HAP-1 (cell line): ENCODE results near the gene STX12.
A peak's percentile ranks its signal among the peaks of the same experiment; 100 is the strongest.
"Not testable (repeated sequence)": the region's sequence is repeated elsewhere in the genome, so short reads cannot be mapped to it uniquely, and the experiment has no call there.

Experiments used
- DNase-seq, 2 experiments: peaks; one replicate each; pipeline ENCODE4 v3.0.0-alpha.2; 2016 to 2020; ENCODE audit warnings: low spot score in 2 of 2
- H3K27me3 ChIP-seq: fragments of 250-450 bp; sonication (Bioruptor Pico); 2 replicates; pipeline ENCODE4 v1.5.1; 2020; ENCODE audit warnings: low read depth, mild to moderate bottlenecking, moderate library complexity
- H3K36me3 ChIP-seq: fragments of 250-450 bp; sonication (Bioruptor Pico); replicated peaks from 2 replicates; pipeline ENCODE4 v1.5.1; 2020; ENCODE audit warnings: mild to moderate bottlenecking
- H3K4me1 ChIP-seq: fragments of 250-450 bp; sonication (Bioruptor Pico); 2 replicates; pipeline ENCODE4 v1.5.1; 2020; ENCODE audit warnings: mild to moderate bottlenecking
- H3K4me3 ChIP-seq: fragments of 250-450 bp; sonication (Bioruptor Pico); 2 replicates; pipeline ENCODE4 v1.5.1; 2020; ENCODE audit warnings: mild to moderate bottlenecking, moderate library complexity
- H3K9me3 ChIP-seq: fragments of 250-450 bp; sonication (Bioruptor Pico); 2 replicates; pipeline ENCODE4 v1.5.1; 2020; ENCODE audit warnings: mild to moderate bottlenecking, moderate library complexity
- in situ Hi-C: fragments of 300-500 bp; cut with MboI; formaldehyde crosslinking; loops from 3 replicates; pipeline ENCODE4 v1.14.3; 2020; ENCODE audit warnings: low sequenced_read_pairs, inconsistent platforms, mixed read lengths

The STX12 gene

DNA sequence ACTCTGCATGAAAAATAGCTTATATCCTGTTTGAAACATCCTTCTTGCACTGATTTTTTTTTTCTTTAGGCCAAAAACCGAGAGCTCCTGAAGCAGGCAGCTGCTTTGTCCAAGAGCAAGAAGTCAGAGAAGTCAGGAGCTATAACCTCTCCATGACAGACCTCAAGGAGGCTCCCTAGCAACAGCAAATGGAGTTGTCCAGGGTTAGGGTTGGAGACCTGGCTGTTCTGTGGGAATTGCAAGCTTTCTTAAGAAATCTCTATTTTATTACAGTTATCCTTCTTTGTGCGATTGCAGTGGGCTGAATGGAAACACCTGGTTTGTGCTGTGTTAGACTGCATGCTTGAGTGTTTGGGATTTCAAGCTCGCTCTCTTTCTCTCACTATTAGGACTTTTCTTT is 12.6 kb upstream of the STX12 start:
- Histone ChIP-seq H3K36me3 (peaks cover 13% of the 10 kb centered on the region), H3K27me3 (no peaks in the 10 kb centered on the region), H3K4me1 (no peaks in the 10 kb centered on the region), H3K4me3 (no peak overlapping the region), H3K9me3 (no peaks in the 10 kb centered on the region)
- no peak for DNase-seq
- in situ Hi-C loops: no loop called here

DNA sequence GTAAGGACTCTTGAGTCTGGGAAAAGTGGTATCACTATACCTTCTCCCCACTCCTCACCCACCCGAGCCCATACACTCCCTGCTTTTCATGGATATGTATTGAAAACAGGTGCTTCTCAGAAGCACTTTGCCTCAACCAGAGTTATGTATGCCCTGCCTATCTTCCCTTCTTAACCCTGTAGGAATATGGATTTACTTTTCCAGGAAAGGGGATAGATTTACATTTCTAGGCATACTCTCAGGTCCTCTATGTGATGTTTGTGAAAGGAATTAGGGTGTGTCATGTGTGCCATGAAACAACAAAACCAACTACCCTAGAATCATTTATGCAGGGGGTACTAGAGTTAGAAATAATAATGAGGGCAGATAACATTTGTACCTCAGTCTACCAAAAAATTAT is 11.0 kb upstream of the STX12 start:
- Histone ChIP-seq H3K36me3 (peaks cover 4% of the 10 kb centered on the region), H3K4me3 (no peak overlapping the region), H3K9me3 (no peaks in the 10 kb centered on the region), H3K4me1 (no peaks in the 10 kb centered on the region), H3K27me3 (no peaks in the 10 kb centered on the region)
- in situ Hi-C loops: no loop called here
- no peak for DNase-seq

GRCh38 chr1:27763358-27763757 is 9.7 kb upstream of the STX12 start:
- Histone ChIP-seq H3K9me3 (no peaks in the 10 kb centered on the region), H3K27me3 (no peaks in the 10 kb centered on the region), H3K4me3 (no peak overlapping the region), H3K36me3 (peaks cover 4% of the 10 kb centered on the region), H3K4me1 (no peaks in the 10 kb centered on the region)
- no peak for DNase-seq
- in situ Hi-C loops: no loop called here

DNA sequence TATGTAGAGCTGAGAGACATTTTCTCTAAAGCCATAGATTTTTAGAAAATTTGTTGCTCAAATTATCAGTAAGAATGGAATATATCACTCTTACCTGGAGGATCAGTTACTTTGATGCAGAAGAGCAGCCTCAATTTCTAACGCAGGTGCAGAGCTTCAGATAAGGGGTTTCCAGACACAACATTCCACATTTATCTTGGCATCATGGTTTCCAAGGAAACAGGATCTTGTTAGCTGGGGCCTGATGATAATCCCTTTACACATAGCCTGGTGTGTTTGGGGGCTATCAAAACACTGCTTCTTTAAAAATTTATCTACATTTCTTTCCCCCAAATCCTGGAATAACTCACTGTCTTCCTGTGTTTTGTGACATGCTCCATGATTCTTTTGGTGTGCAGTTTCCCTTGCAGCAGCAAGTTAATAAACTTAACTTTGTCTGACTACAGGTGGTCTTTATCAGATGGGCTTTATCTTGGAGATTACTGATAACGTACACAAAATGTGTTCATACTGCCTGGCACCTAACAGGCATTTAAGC is 2.7 kb upstream of the STX12 start:
- no peaks in the 10 kb centered on the region for H3K4me1 ChIP-seq
- no peaks in the 10 kb centered on the region for H3K27me3 ChIP-seq
- H3K9me3 ChIP-seq: no peaks in the 10 kb centered on the region
- in situ Hi-C loops: no loop called here
- DNase-seq: no peak
- no peaks in the 10 kb centered on the region for H3K36me3 ChIP-seq
- H3K4me3 ChIP-seq: no peak overlapping the region

DNA sequence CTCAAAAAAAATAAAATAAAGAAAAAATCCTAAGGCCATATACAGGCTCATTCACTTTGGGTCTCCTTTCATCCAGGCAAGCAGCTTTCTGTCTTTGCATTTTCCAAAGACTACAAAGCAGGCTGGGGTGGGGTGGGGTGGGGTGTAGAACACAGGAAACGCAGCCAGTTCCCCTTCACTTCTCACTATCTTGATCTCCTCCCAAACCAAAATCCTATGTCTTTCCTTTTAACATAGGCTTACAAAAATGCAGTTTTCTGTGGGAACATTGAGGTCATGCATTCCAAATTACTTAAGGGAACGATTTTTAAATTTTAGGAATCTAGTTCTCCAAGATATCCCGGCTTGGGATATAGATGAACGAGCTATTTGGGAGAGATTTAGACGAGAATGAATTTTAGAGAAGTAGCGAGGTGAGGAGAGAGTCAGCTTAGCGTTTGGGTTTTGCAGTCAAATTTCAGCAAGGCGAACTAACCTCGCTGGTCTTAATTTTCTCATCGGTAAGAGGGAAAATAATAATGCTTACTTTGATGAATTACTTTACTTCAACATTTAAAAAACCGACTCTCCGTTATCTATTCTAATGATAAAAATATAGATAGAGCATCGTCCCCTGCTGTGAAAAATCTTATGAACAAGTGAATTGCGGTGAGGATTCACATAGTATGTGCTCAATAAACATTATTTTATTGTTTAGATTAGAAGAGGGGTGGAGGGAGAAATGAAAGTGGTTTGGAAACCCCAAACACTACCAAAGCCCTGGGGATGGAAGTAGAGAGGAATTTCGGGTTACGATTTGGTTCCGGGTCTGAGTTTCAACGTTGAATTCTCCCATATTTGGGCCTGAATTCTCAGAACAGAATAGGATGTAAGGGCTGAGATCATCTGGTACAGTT is 735 bp upstream of the STX12 start:
- Histone ChIP-seq H3K36me3 (no peaks in the 10 kb centered on the region; the same call in 1 of the 2 replicates), H3K4me3 (peak overlapping the region; percentile 93)

GRCh38 chr1:27773826-27774445 is 917 bp downstream of the STX12 start:
- Histone ChIP-seq H3K36me3 (no peaks in the 10 kb centered on the region; the same call in 1 of the 2 replicates), H3K9me3 (no peaks in the 10 kb centered on the region), H3K4me3 (peak overlapping the region; percentile 93), H3K4me1 (no peaks in the 10 kb centered on the region), H3K27me3 (no peaks in the 10 kb centered on the region)
- no peak for DNase-seq
- in situ Hi-C loops: no loop called here

More for the DNA sequence above, 735 bp upstream of the STX12 start:
- no peaks in the 10 kb centered on the region for H3K4me1 ChIP-seq
- no peaks in the 10 kb centered on the region for H3K9me3 ChIP-seq
- H3K27me3 ChIP-seq: no peaks in the 10 kb centered on the region
- in situ Hi-C loops: no loop called here
- no peak for DNase-seq

DNA sequence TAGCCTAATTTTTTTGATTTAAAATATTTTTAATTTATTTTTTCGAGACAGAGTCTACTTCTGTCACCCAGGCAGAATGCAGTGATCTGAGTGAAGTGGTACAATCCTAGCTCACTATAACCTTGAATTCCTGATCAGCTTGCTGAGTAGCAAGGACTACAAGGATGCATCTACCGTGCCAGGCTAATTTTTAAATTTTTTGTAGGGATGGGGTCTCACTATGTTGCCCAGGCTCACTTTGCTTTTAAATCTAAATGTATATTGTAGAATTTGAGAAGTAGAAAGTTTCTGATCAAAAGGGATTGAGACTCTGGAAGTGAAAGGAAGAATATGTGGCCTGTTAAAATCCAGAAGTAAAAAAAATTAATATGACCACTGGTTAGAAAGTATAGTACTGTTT is 1.6 kb downstream of the STX12 start:
- H3K36me3 ChIP-seq: no peaks in the 10 kb centered on the region; the same call in 1 of the 2 replicates
- DNase-seq: no peak
- no peaks in the 10 kb centered on the region for H3K4me1 ChIP-seq
- no peaks in the 10 kb centered on the region for H3K27me3 ChIP-seq
- in situ Hi-C loops: no loop called here
- H3K9me3 ChIP-seq: no peaks in the 10 kb centered on the region
- H3K4me3 ChIP-seq: no peak overlapping the region

DNA sequence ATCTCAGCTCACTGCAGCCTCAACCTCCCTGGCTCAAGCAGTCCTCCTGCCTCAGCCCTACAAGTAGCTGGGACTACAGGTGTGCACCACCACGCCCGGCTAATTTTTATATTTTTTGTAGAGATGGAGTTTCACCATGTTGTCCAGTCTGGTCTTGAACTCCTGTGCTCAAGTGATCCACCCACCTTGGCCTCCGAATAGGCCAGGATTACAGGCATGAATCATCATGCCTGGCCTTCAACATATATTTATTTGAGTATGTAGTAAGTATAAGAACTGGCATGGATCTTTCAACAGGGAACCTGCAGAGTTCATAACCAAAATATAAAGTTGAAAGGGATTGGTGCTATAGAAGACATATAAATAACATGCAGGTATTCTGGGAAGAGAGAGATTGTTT is 2.3 kb downstream of the STX12 start:
- H3K9me3 ChIP-seq, H3K4me1 ChIP-seq, DNase-seq, H3K27me3 ChIP-seq, H3K36me3 ChIP-seq, H3K4me3 ChIP-seq, in situ Hi-C loops: not testable (repeated sequence)

GRCh38 chr1:27776276-27776675 is 3.3 kb downstream of the STX12 start:
- H3K36me3 ChIP-seq, H3K4me3 ChIP-seq, H3K4me1 ChIP-seq, DNase-seq, H3K9me3 ChIP-seq, H3K27me3 ChIP-seq, in situ Hi-C loops: not testable (repeated sequence)

DNA sequence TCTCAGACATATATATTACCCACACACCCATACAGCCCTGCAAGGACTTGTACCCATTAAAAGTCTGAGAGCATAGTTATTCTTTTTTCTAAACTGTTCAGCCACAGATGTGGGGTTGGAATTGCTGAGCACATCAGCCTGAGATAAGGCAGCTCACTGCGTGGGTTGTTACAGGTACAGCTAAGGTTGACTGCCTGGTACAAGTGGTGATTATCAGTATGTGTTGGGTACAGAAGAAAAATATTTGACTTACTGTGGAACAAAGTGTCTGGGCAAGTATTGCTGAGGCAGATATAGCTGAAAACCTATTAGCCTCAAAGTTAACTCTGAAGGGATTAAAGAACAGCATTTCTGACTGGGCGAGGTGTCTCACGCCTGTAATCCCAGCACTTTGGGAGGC is 5.0 kb downstream of the STX12 start:
- Histone ChIP-seq H3K4me3 (no peak overlapping the region), H3K4me1 (no peaks in the 10 kb centered on the region), H3K36me3 (no peaks in the 10 kb centered on the region; the same call in 1 of the 2 replicates), H3K27me3 (no peaks in the 10 kb centered on the region), H3K9me3 (no peaks in the 10 kb centered on the region)
- in situ Hi-C loops: no loop called here
- no peak for DNase-seq

DNA sequence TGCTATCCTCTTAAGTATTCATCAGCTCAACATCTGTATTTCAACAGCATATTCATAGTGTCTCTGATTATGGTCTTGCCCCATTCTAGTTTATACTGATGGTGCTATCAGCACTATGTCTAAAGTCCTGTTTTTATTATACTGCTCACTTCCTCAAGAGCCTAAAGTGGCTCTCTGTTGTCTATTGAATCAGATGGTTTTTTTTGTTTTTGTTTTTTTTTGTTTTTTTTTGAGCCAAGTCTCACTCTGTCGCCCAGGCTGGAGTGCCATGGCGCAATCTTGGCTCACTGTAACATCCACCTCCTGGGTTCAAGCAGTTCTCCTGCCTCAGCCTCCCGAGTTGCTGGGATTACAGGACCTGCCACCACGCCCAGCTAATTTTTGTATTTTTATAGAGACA is 6.1 kb downstream of the STX12 start:
- Histone ChIP-seq H3K9me3 (no peaks in the 10 kb centered on the region), H3K36me3 (no peaks in the 10 kb centered on the region; the same call in 1 of the 2 replicates), H3K4me1 (no peaks in the 10 kb centered on the region), H3K27me3 (no peaks in the 10 kb centered on the region), H3K4me3 (no peak overlapping the region)
- in situ Hi-C loops: no loop called here
- DNase-seq: no peak

DNA sequence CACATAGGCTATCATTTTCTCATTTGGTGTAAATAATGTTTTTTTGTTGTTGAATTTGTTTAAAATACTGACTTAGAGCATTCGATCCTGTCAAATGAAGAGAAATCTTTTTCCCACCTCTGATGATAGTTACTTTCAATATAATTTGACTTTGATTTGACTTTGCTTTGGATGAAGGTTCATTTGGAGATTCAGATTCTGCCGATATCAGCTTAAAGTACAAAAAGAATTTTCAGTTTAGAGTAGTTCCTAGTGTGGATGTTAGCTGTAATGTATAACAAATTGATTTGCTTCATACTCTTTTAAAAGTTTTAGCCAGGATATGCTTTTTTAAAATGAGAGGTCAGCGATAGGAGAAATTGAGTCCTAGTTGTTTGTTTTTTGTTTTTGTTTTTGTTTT is 9.9 kb downstream of the STX12 start:
- in situ Hi-C loops: no loop called here
- DNase-seq: no peak
- H3K36me3 ChIP-seq: no peaks in the 10 kb centered on the region

DNA sequence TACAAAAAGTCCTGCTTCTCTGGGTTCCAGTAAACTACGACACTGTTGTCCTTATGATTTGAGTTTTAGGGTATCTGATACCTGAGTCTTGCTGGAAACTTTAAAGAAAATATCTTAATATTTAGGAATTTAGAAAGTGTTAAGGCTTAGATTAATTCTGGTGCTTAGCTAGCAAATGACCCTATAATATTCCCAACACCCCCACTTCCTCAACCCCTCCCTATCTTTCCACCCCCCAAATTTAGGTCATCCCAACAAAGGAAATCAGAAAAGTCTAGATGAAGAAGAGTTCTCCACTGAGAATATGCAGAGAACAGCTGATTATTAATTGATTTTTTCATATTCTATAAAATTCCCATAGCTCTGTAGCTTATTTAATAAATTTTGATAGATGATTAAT is 11.7 kb downstream of the STX12 start:
- no peaks in the 10 kb centered on the region for H3K36me3 ChIP-seq
- DNase-seq: no peak
- no peaks in the 10 kb centered on the region for H3K27me3 ChIP-seq
- no peaks in the 10 kb centered on the region for H3K9me3 ChIP-seq
- in situ Hi-C loops: no loop called here
- H3K4me1 ChIP-seq: no peaks in the 10 kb centered on the region
- no peak overlapping the region for H3K4me3 ChIP-seq

More for the DNA sequence above, 9.9 kb downstream of the STX12 start:
- no peaks in the 10 kb centered on the region for H3K9me3 ChIP-seq
- H3K27me3 ChIP-seq: no peaks in the 10 kb centered on the region
- H3K4me3 ChIP-seq: no peak overlapping the region
- no peaks in the 10 kb centered on the region for H3K4me1 ChIP-seq

DNA sequence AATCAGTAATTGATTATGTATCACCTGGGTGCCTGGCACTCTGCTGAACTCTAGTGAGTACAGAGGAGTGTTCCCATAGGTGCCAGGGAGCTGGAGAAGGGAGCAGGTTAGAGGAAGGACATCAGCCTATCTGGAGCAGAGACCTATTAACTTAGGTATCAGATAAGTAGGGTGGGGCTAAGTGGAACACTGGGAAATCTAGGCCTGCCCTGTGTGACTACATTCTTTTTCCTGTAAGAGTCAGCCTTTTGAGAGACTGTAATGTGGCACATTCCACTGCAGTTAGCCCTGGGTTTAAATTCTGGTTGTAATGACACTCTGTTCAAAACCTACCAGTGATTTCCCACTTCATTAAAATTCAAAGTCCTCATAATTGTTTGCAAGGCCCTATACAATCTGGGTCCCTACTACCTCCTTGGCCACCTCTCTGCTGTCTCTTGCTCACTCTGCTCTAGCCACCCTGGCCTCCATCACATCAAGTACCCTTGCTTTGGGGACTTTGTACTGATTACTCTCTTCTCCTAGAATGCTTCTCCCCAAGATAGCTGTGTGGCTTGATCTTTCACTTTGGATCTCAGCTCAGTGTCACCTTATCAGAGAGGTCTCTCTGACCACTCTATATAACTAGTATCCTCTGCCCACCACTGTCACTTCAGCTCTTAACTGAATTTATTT is 12.9 kb downstream of the STX12 start:
- H3K9me3 ChIP-seq: no peaks in the 10 kb centered on the region
- no peak overlapping the region for H3K4me3 ChIP-seq
- no peak for DNase-seq
- H3K4me1 ChIP-seq: no peaks in the 10 kb centered on the region
- H3K27me3 ChIP-seq: no peaks in the 10 kb centered on the region
- in situ Hi-C loops: no loop called here
- no peaks in the 10 kb centered on the region for H3K36me3 ChIP-seq
